NB4 (cell line): ENCODE measurements around the gene OLFML1.

ENCODE experiments used
- DNase-seq: peaks from one replicate; pipeline ENCODE4 v3.0.0; 2010; ENCODE audit warnings: low read depth
- H3K4me3 ChIP-seq: one replicate; pipeline ENCODE4 v1.5.1; 2011; ENCODE audit warnings: mild to moderate bottlenecking, low read depth, low read length, moderate library complexity
- MYC ChIP-seq: IDR thresholded peaks from 2 replicates; pipeline ENCODE4 v1.6.1; 2011; ENCODE audit warnings: low read depth, low read length
- POLR2A ChIP-seq: IDR thresholded peaks from 2 replicates; pipeline ENCODE4 v1.6.1; 2011; ENCODE audit warnings: mild to moderate bottlenecking; ENCODE audit not compliant: insufficient read length; ENCODE audit errors: extremely low read depth
- TF ChIP-seq, protein P1 (sequence below): IDR thresholded peaks from 2 replicates; pipeline ENCODE4 v1.6.1; 2011; ENCODE audit warnings: low read depth, low read length
- TF ChIP-seq, protein P2 (sequence below): IDR thresholded peaks from one replicate; pipeline ENCODE4 v1.5.1; 2012; ENCODE audit warnings: low read depth, low read length

Gene OLFML1

DNA sequence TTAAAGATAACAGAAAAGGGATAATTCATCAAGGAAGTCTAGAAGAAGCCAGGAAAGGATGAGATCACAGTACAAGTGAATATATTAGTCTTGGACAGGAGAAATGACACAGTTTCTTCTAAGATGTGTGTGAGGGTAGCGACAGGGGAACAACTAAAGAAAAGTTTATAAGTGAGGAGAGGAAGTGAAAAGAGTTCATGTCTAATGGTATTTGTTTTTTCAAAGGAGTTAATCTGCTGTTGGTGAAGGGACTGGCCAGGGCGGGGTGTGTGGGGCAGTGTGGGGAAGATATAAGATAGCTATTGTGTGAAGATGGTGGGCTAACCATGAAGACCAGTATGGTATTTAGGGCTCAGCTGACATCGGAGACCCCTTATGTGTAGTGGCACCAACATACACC lies 20.9 kb downstream of the OLFML1 start:
- no peak overlapping the region for H3K4me3 ChIP-seq
- no peak for DNase-seq
- TF ChIP-seq MYC (no peak), POLR2A (no peak)
- TF ChIP-seq, protein P1, sequence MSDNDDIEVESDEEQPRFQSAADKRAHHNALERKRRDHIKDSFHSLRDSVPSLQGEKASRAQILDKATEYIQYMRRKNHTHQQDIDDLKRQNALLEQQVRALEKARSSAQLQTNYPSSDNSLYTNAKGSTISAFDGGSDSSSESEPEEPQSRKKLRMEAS: no peak
- TF ChIP-seq, protein P2, sequence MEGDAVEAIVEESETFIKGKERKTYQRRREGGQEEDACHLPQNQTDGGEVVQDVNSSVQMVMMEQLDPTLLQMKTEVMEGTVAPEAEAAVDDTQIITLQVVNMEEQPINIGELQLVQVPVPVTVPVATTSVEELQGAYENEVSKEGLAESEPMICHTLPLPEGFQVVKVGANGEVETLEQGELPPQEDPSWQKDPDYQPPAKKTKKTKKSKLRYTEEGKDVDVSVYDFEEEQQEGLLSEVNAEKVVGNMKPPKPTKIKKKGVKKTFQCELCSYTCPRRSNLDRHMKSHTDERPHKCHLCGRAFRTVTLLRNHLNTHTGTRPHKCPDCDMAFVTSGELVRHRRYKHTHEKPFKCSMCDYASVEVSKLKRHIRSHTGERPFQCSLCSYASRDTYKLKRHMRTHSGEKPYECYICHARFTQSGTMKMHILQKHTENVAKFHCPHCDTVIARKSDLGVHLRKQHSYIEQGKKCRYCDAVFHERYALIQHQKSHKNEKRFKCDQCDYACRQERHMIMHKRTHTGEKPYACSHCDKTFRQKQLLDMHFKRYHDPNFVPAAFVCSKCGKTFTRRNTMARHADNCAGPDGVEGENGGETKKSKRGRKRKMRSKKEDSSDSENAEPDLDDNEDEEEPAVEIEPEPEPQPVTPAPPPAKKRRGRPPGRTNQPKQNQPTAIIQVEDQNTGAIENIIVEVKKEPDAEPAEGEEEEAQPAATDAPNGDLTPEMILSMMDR: no peak

DNA sequence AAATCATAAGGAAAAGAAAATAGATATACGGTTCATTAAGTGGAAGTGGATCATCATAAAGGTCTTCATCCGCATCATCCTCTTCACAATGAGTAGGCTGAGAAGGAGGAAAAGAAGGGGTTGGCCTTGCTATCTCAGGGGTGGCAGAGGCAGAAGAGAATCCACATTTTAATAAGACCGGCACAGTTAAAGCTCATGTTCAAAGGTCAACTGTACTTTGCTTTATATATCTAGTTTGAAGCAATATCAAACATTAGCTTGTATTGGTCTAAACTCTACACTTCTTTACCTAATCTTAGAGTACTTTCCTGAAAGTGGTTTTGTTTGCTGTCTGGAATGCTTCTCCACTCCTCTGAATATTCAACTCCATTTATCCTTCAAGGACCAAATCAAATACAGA lies 22.8 kb downstream of the OLFML1 start:
- DNase-seq: no peak
- TF ChIP-seq POLR2A (no peak), MYC (no peak)
- H3K4me3 ChIP-seq: no peak overlapping the region

DNA sequence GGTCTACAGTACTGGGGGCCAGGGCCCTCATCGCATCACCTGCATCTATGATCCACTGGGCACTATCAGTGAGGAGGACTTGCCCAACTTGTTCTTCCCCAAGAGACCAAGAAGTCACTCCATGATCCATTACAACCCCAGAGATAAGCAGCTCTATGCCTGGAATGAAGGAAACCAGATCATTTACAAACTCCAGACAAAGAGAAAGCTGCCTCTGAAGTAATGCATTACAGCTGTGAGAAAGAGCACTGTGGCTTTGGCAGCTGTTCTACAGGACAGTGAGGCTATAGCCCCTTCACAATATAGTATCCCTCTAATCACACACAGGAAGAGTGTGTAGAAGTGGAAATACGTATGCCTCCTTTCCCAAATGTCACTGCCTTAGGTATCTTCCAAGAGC lies 24.7 kb downstream of the OLFML1 start:
- TF ChIP-seq, protein P1: no peak
- TF ChIP-seq, protein P2: no peak
- TF ChIP-seq POLR2A (no peak), MYC (no peak)
- DNase-seq: no peak
- no peak overlapping the region for H3K4me3 ChIP-seq

DNA sequence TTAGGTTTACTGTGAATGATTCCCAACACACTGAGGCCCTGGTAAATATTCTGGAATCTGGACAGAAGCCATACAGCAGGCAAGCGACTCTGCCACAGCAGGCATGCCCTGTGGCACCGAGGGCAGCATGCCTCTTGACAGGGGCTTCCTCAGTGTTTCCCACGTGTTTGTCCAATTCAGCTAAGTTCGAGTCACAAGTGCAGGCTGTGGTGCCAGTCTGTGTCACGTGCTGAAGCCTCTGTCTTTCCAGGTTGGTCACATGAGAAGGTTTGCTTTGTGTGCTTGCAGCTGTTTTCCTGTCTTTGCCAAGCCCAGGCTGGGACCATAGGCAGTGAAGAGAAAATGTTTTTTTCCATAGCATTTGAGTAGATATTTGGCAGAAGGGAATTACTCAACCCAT lies 26.1 kb downstream of the OLFML1 start:
- no peak overlapping the region for H3K4me3 ChIP-seq
- peak; percentile 33 for DNase-seq
- TF ChIP-seq, protein P1: peak; percentile 49; the same call in 1 of the 2 replicates
- TF ChIP-seq POLR2A: no peak

DNA sequence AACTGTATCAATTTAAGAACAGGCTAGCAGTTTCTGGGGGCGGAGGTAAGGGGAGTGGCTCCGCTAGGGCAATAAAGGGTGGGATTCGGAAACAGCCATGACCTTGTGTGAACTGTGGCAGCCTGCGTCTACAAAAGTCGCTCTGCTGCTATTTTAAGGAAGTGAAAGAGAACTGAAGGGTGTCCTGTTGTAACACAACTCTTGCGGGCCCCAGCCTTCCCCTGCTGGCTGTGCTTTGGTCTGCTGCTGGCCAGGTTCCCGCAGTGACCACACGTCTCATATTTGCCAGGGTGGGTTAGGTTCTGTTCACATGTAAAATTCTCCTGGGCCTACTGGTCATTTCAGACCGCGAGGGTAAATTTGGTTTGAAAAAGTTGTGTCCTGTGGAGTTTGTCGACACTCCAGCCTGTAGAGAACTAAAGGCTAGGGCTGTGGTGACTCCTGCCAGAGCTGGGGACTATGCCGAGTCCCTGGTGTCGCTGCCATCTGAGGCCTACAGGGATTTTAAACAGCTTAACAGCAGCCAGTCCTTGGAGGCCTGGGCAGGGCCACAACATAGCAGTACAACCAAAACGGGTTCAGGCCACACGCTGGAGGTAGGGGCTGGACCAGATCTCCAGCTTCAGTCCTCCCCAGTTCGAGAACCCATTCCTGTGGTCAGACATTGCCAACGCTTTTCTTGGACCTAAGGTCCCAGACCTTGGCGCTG lies 27.4 kb downstream of the OLFML1 start:
- H3K4me3 ChIP-seq: peak overlapping the region; percentile 77
- TF ChIP-seq POLR2A (peak; percentile 29), MYC (peak; percentile 73)
- TF ChIP-seq, protein P1: peak; percentile 53; the same call in 1 of the 2 replicates
- TF ChIP-seq, protein P2: peak; percentile 1
- DNase-seq: peak; percentile 91

DNA sequence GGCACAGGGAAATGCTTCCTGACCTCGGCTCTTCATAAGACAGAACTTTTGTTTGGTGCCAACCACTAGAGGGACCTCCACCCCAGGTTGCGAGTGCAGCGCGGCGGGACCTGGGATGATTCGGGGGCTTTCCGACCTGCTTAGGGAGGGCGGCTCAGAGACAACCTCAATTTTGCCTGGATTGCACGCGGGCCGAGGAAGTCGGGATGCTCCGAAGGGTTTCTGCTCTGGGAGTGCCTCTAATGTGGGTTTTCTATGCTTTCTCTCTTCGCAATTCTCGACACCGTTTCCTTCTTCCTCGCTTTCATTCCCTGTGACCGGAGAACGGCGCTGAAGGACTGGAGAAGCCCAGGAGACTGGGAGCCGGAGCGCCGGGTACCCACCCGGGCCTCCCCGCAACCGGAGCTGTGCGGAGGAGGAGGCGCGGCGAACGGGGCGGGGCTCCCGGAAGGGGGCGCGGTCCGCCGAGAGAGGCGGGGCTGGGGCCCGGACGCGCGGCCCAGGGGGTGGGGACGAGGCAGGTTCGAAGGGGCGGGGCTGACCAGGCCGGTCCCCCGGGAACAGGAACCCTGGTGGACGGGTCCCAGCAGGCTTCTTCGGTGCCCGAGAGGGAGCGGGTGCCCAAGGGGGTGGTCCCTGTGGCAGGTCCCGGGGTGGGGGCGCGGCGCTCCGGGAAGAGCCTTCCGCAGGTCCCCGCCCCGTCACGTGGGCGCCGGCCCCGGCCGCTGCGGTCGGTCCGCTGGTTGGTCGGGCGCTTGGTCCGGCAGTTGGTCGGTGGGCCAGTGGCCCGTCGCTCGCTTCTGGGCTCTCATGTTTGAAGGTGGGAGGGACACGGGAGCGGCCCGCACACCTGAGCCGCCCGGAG lies 28.2 kb downstream of the OLFML1 start, which contains the start of gene PPFIBP2:
PPFIBP2 (plus strand) TSS at position 766 of the 865 bp plus-strand sequence. CDS start 35,477 bp downstream, outside the sequence.
- DNase-seq: peak; percentile 90
- TF ChIP-seq, protein P1: peak; percentile 70
- TF ChIP-seq MYC (peak; percentile 50), POLR2A (peak; percentile 74)
- TF ChIP-seq, protein P2: peak; percentile 56
- peak within 1 kb of the TSS; percentile 79 for H3K4me3 ChIP-seq
